HG03196 (cell line): ENCODE results near the gene OR51G2.

Experiments used
- ATAC-seq: cut with Tn5 transposase; IDR thresholded peaks from one replicate; pipeline ENCODE4 v1.9.1; 2021; ENCODE audit not compliant: unreplicated experiment

Gene OR51G2

DNA sequence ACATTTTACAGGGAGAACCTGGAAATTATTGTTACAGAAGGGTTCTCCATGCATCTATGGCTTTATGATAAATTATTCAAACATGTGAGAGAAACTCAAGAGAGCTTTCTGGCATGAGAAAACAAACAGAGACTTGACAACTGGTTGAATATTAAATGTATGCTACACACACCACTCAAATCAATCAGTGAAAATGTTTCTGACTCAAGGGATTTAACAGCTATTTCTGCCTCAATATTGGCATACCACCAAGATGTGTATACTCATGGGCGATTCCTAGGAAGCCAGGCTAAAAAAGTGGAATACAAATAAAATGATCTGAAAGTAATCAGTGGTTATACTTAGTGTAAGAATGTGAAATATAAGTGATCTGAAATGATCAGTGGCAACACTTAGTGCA, 53.3 kb downstream of the OR51G2 start:
- no peak for ATAC-seq

DNA sequence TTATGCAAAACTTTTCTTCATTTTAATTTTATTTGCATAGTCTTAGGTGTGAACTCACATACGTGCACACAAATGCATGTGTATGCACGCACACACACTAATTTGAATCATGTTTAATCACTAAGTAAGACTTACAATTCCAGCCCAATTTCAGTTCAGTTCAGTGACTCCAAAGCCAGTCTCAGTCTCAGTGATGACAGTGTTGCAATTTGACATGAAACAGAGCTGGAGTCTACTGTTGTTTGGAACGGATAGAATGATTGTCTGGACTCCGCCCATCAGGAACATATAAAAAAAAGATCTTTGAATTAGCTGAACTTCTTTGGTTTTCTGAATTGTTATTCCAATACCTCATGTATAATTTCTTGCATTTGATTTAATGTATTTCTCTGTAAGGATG, 55.3 kb downstream of the OR51G2 start:
- ATAC-seq, result no peak
